Upper lobe of right lung (tissue), 1 donor: ENCODE results near the gene MGME1. TPM values are rescaled to one million over a fixed set of nuclear protein-coding genes. Genes with fewer than 3 reads are reported as not detected.

Experiments used
- ATAC-seq: fragments of 200-7000 bp; cut with Tn5 transposase; one replicate; pipeline ENCODE4 v1.9.1; 2020; ENCODE audit warnings: mild to moderate bottlenecking, moderate library complexity
- DNase-seq: peaks from one replicate; pipeline ENCODE4 v3.0.0-alpha.2; 2020
- H3K27ac ChIP-seq: fragments of 200-600 bp; one replicate; pipeline ENCODE4 v1.8.0; 2022
- H3K27me3 ChIP-seq: fragments of 200-600 bp; one replicate; pipeline ENCODE4 v1.8.0; 2022; ENCODE audit warnings: mild to moderate bottlenecking
- H3K36me3 ChIP-seq: fragments of 200-600 bp; one replicate; pipeline ENCODE4 v1.8.0; 2022
- H3K4me1 ChIP-seq: fragments of 200-600 bp; one replicate; pipeline ENCODE4 v1.8.0; 2022
- H3K4me3 ChIP-seq: fragments of 200-600 bp; one replicate; pipeline ENCODE4 v1.8.0; 2022; ENCODE audit warnings: mild to moderate bottlenecking
- H3K9me3 ChIP-seq: fragments of 200-600 bp; one replicate; pipeline ENCODE4 v1.8.0; 2022
- CTCF ChIP-seq: fragments of 200-600 bp; IDR thresholded peaks from one replicate; pipeline ENCODE4 v1.8.0; 2022; ENCODE audit warnings: antibody characterized with exemption
- intact Hi-C: fragments of 100-400 bp; cut with DNase I; formaldehyde crosslinking; loops from one replicate; pipeline ENCODE4 v1.11.0; 2022
- total RNA-seq: library from RNA; stranded (reverse); fragmentation: NEBNext Ultra II Directional; extraction: Animal tissue kit (Norgen Biotek cat#: 25700); gene quantifications from one replicate; pipeline ENCODE4 v1.2.1, GENCODE V29; 2021
- donor health status: DM: no; HTN: yes; CAD: no; lungs with severe emphysema.

The MGME1 gene
- total RNA-seq, 1 donor from 2014 or later: 10.2 TPM

- Histone ChIP-seq H3K27me3 (no peaks in the 10 kb centered on the region), H3K4me3 (no peak overlapping the region), H3K9me3 (no peaks in the 10 kb centered on the region), H3K27ac (no peak overlapping the region), H3K4me1 (peaks cover 13% of the 10 kb centered on the region), H3K36me3 (no peaks in the 10 kb centered on the region)
- DNase-seq (no peak), ATAC-seq (no peak)
- TF ChIP-seq CTCF: no peak
- intact Hi-C loops: no loop called here
Observed at GRCh38 chr20:18009116-18009515, 40.3 kb downstream of the MGME1 start.

GRCh38 chr20:18011482-18011881 lies 42.7 kb downstream of the MGME1 start:
- intact Hi-C loops: no loop called here
- no peaks in the 10 kb centered on the region for H3K27me3 ChIP-seq
- H3K36me3 ChIP-seq: no peaks in the 10 kb centered on the region
- peaks cover 10% of the 10 kb centered on the region for H3K4me1 ChIP-seq
- DNase-seq (no peak), ATAC-seq (no peak)
- no peak overlapping the region for H3K4me3 ChIP-seq
- no peak for TF ChIP-seq CTCF
- no peak overlapping the region for H3K27ac ChIP-seq
- no peaks in the 10 kb centered on the region for H3K9me3 ChIP-seq

- no peaks in the 10 kb centered on the region for H3K36me3 ChIP-seq
- no peaks in the 10 kb centered on the region for H3K9me3 ChIP-seq
- no peaks in the 10 kb centered on the region for H3K27me3 ChIP-seq
- H3K4me3 ChIP-seq: no peak overlapping the region
- intact Hi-C loops: no loop called here
- no peak overlapping the region for H3K27ac ChIP-seq
- no peak for TF ChIP-seq CTCF
- DNase-seq: no peak
- no peak for ATAC-seq
- H3K4me1 ChIP-seq: peaks cover 7% of the 10 kb centered on the region
Observed at GRCh38 chr20:18011951-18012645, 43.3 kb downstream of the MGME1 start.

GRCh38 chr20:18012901-18013300 lies 44.1 kb downstream of the MGME1 start:
- DNase-seq (no peak), ATAC-seq (no peak)
- H3K27me3 ChIP-seq: no peaks in the 10 kb centered on the region
- no peaks in the 10 kb centered on the region for H3K9me3 ChIP-seq
- no peak for TF ChIP-seq CTCF
- H3K27ac ChIP-seq: no peak overlapping the region
- H3K4me3 ChIP-seq: no peak overlapping the region
- H3K4me1 ChIP-seq: no peaks in the 10 kb centered on the region
- H3K36me3 ChIP-seq: no peaks in the 10 kb centered on the region
- intact Hi-C loops: no loop called here

- no peaks in the 10 kb centered on the region for H3K27me3 ChIP-seq
- H3K27ac ChIP-seq: no peak overlapping the region
- no peaks in the 10 kb centered on the region for H3K9me3 ChIP-seq
- TF ChIP-seq CTCF: no peak
- H3K4me3 ChIP-seq: no peak overlapping the region
- H3K4me1 ChIP-seq: no peaks in the 10 kb centered on the region
- ATAC-seq (no peak), DNase-seq (no peak)
- H3K36me3 ChIP-seq: no peaks in the 10 kb centered on the region
- intact Hi-C loops: no loop called here
Observed at GRCh38 chr20:18014411-18014810, 45.6 kb downstream of the MGME1 start.

- Histone ChIP-seq H3K4me3 (no peak overlapping the region), H3K36me3 (no peaks in the 10 kb centered on the region), H3K27ac (no peak overlapping the region), H3K4me1 (no peaks in the 10 kb centered on the region), H3K27me3 (no peaks in the 10 kb centered on the region), H3K9me3 (no peaks in the 10 kb centered on the region)
- no peak for TF ChIP-seq CTCF
- DNase-seq (no peak), ATAC-seq (no peak)
- intact Hi-C loops: no loop called here
Observed at GRCh38 chr20:18016772-18017171, 48.0 kb downstream of the MGME1 start.
